Lower leg skin (tissue), 3 donors: ENCODE results near the gene LRP10.

Source experiments
- POLR2A ChIP-seq, 2 donors: fragments of 450-650 bp; IDR thresholded peaks; one replicate each; pipeline ENCODE4 v1.6.1; 2016 to 2017; ENCODE audit warnings: antibody characterized with exemption in 2 of 2, mild to moderate bottlenecking in 1 of 2, moderate library complexity in 1 of 2
- TF ChIP-seq, protein P1 (sequence below), 3 donors: fragments of 450-650 bp; IDR thresholded peaks; one replicate each; pipeline ENCODE4 v1.5.1; 2016; ENCODE audit warnings: antibody characterized with exemption in 3 of 3, mild to moderate bottlenecking in 3 of 3, moderate library complexity in 2 of 3

DNA sequence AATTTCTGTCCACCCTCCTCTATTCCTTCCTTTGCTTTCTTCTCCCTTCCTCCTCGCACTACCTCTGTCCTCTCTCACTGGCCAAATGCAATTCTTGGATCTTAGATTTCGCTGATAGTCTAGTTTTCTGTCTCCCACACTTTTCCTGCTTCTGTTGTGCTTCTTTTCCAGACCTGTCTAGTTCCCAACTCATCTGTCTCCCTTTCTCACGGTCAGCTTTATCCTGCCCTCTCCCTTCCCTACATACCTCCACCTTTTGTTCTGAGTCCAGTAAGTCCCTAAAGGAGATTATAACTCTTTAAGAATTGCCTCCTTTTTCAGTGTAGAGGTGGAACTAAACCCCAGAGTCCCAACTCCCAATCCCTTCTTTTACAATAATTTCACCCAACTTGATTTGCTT is 36.0 kb upstream of the LRP10 start:
- TF ChIP-seq, protein P1, sequence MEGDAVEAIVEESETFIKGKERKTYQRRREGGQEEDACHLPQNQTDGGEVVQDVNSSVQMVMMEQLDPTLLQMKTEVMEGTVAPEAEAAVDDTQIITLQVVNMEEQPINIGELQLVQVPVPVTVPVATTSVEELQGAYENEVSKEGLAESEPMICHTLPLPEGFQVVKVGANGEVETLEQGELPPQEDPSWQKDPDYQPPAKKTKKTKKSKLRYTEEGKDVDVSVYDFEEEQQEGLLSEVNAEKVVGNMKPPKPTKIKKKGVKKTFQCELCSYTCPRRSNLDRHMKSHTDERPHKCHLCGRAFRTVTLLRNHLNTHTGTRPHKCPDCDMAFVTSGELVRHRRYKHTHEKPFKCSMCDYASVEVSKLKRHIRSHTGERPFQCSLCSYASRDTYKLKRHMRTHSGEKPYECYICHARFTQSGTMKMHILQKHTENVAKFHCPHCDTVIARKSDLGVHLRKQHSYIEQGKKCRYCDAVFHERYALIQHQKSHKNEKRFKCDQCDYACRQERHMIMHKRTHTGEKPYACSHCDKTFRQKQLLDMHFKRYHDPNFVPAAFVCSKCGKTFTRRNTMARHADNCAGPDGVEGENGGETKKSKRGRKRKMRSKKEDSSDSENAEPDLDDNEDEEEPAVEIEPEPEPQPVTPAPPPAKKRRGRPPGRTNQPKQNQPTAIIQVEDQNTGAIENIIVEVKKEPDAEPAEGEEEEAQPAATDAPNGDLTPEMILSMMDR (IDR thresholded peaks at IDR 0.05): no peak
- TF ChIP-seq POLR2A (IDR thresholded peaks at IDR 0.05): no peak
